Ishikawa (cell line): ENCODE results near the gene AK4.

Experiments used
- CEBPB ChIP-seq: IDR thresholded peaks from 2 replicates; pipeline ENCODE4 v1.6.1; 2012
- CREB1 ChIP-seq: IDR thresholded peaks from 2 replicates; pipeline ENCODE4 v1.6.1; 2012; ENCODE audit warnings: low read depth
- EGR1 ChIP-seq: IDR thresholded peaks from 2 replicates; pipeline ENCODE4 v1.6.1; 2012
- EP300 ChIP-seq: IDR thresholded peaks from 2 replicates; pipeline ENCODE4 v1.6.1; 2012; ENCODE audit warnings: borderline replicate concordance
- FOXM1 ChIP-seq: IDR thresholded peaks from 2 replicates; pipeline ENCODE4 v1.6.1; 2012; ENCODE audit warnings: low read depth, borderline replicate concordance
- MAX ChIP-seq: IDR thresholded peaks from 2 replicates; pipeline ENCODE4 v1.6.1; 2012
- NFIC ChIP-seq: IDR thresholded peaks from 2 replicates; pipeline ENCODE4 v1.6.1; 2012
- RAD21 ChIP-seq: IDR thresholded peaks from 2 replicates; pipeline ENCODE4 v1.6.1; 2012; ENCODE audit warnings: low read depth
- REST ChIP-seq: IDR thresholded peaks from 2 replicates; pipeline ENCODE4 v1.6.1; 2012; ENCODE audit warnings: low read depth, mild to moderate bottlenecking
- TAF1 ChIP-seq: IDR thresholded peaks from 2 replicates; pipeline ENCODE4 v1.6.1; 2012; ENCODE audit warnings: low read depth, mild to moderate bottlenecking
- TCF12 ChIP-seq: IDR thresholded peaks from 2 replicates; pipeline ENCODE4 v1.6.1; 2012; ENCODE audit warnings: low read depth
- TEAD4 ChIP-seq: IDR thresholded peaks from 2 replicates; pipeline ENCODE4 v1.6.1; 2012
- USF1 ChIP-seq: IDR thresholded peaks from 2 replicates; pipeline ENCODE4 v1.6.1; 2012
- YY1 ChIP-seq: IDR thresholded peaks from 2 replicates; pipeline ENCODE4 v1.6.1; 2012; ENCODE audit warnings: low read depth
- ZBTB7A ChIP-seq: IDR thresholded peaks from 2 replicates; pipeline ENCODE4 v1.6.1; 2012; ENCODE audit warnings: low read depth

The AK4 gene

GRCh38 chr1:65148178-65148547 is at the start of gene AK4:
Gene AK4 (plus strand): TSS chr1:65148203. CDS start chr1:65148408, 205 bp downstream.
- TF ChIP-seq ZBTB7A, result peak; percentile 11; the same call in 1 of the 2 replicates

GRCh38 chr1:65103807-65104206 is 44.2 kb upstream of the AK4 start:
- TF ChIP-seq ZBTB7A, result no peak

GRCh38 chr1:65104854-65105534 is 43.0 kb upstream of the AK4 start:
- TF ChIP-seq FOXM1 (no peak), EGR1 (no peak), EP300 (no peak), REST (no peak), TEAD4 (no peak), CREB1 (no peak), USF1 (no peak), TAF1 (no peak)

- TF ChIP-seq USF1 (no peak), NFIC (no peak), REST (no peak), FOXM1 (no peak), TCF12 (no peak), ZBTB7A (no peak), CEBPB (no peak)
Observed at GRCh38 chr1:65105596-65105995, 42.4 kb upstream of the AK4 start.

GRCh38 chr1:65108025-65108642 is 39.9 kb upstream of the AK4 start:
- TF ChIP-seq MAX (no peak), USF1 (no peak), YY1 (no peak), TCF12 (no peak), CEBPB (no peak), TEAD4 (no peak), RAD21 (no peak), NFIC (no peak), EGR1 (no peak)

- 0 out of 2 replicates have a peak, but pooled peaks have one; percentile 13 for TF ChIP-seq NFIC
- no peak for TF ChIP-seq EP300
Observed at GRCh38 chr1:65109487-65109886, 38.5 kb upstream of the AK4 start.

GRCh38 chr1:65112811-65113210 is 35.2 kb upstream of the AK4 start:
- no peak for TF ChIP-seq RAD21
- no peak for TF ChIP-seq TEAD4
- TF ChIP-seq YY1, result no peak
- TF ChIP-seq MAX, result no peak
- TF ChIP-seq TAF1, result no peak
- TF ChIP-seq NFIC, result no peak
- TF ChIP-seq EP300, result no peak
- no peak for TF ChIP-seq REST
- TF ChIP-seq USF1, result no peak
- TF ChIP-seq TCF12, result no peak
- no peak for TF ChIP-seq CEBPB
- no peak for TF ChIP-seq FOXM1
- TF ChIP-seq EGR1, result no peak
- TF ChIP-seq ZBTB7A, result no peak
- no peak for TF ChIP-seq CREB1
